Stimulated activated CD4-positive, alpha-beta T cell treated with anti-CD3 and anti-CD28 coated beads, Interleukin-4, amount 100 ng/mL, for 48 hours (primary cell): Measurements from ENCODE around the gene PAIP2B.

Experiments used
- DNase-seq, 2 donors: peaks; one replicate each; pipeline ENCODE4 v3.0.0-alpha.2; 2020; ENCODE audit warnings: low read depth in 2 of 2

PAIP2B gene

GRCh38 chr2:71153585-71154224 is 73.2 kb downstream of the PAIP2B start:
- no peak for DNase-seq

GRCh38 chr2:71151620-71152019 is 75.3 kb downstream of the PAIP2B start:
- no peak for DNase-seq

GRCh38 chr2:71150082-71150816 is 76.7 kb downstream of the PAIP2B start:
- no peak for DNase-seq

- no peak for DNase-seq
Observed at GRCh38 chr2:71148506-71149063, 78.3 kb downstream of the PAIP2B start.

- DNase-seq, result no peak
Observed at GRCh38 chr2:71143782-71144181, 83.1 kb downstream of the PAIP2B start.

- DNase-seq, result no peak
Observed at GRCh38 chr2:71136174-71136573, 90.7 kb downstream of the PAIP2B start.

GRCh38 chr2:71133603-71134002 is 93.3 kb downstream of the PAIP2B start:
- no peak for DNase-seq
